NB4 (cell line): ENCODE measurements around the gene CD7.

Experiments
- CTCF ChIP-seq: IDR thresholded peaks from one replicate; pipeline ENCODE4 v1.5.1; 2012; ENCODE audit warnings: low read depth, low read length
- MYC ChIP-seq: IDR thresholded peaks from 2 replicates; pipeline ENCODE4 v1.6.1; 2011; ENCODE audit warnings: low read depth, low read length

DNA sequence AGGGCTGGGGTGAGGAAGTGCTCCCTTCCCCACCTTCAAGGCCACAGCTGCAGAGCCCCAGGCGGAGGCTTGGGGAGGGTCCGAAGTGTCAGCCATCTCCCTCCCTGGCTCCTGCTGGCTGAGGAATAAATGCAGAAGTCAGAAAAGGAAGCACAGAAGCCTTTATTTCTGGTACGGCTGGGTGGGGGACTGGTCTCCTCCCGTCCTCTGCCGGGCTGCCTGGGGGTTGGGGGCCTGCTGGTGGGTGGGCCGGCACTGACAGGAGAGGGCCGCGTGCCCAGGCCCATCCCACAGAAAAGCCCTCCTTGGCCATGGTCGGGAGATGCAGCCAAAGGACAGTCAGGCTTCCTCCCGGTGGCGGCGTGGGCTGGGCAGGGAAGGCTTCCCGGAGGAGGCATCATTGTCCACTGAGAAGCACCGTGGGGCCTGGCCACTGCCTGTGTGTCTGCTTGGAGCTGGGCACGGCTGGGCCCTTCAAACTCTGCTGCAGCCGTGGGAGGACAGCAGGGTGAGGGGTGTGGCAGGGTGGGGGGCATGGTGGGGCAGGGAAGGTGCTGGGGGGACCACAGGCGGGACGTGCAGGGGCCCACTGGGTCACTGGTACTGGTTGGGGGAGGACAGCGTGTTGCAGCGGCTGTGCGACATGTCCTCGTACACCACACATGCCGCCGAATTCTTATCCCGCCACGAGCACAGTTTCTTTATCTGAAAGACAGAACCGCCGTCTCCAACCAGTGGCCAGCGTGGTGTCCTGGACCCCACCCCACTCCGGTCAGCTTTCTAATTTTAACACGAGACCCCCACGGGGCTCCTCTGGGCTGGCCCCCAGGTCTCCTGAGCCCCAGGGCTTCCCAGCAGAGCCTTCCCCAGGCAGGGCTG, 2.4 kb downstream of the CD7 start:
- no peak for TF ChIP-seq CTCF
- 0 out of 2 replicates have a peak, but pooled peaks have one; percentile 9 for TF ChIP-seq MYC
